Measurements from ENCODE around the gene COL1A2.

COL1A2 gene

DNA sequence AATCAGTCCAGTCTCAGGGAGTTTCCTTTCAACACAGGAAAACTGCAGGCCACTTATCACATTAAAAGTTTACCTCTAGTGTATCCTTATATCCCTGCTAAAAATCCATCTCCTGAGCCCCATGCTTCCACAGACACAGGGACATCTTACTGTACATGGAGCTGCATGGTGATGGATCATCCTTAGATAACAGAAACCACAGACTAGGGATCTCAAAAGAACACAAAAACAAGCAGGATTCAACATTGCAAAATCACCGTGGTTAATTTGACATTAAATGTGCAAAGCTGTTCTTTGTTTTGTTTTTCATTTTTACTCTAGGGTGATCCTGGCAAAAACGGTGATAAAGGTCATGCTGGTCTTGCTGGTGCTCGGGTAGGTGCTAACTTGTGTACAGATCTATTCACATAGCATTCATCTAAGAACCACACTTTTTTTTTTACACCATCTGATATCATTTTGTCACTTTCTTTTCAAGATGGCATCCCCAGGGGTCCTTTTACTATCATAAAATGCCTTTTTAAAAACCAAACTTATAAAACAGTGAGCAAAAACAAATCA lies 18.1 kb downstream of the COL1A2 start:
- Histone ChIP-seq H3K9me3 (replicated peaks; ENCODE audit: low read length) (no peaks in the 10 kb centered on the region), H3K9ac (ENCODE audit: low read depth, low read length) (peak overlapping the region; percentile 16), H3K27me3 (ENCODE audit: control insufficient read depth, insufficient read depth, low read length) (no peaks in the 10 kb centered on the region), H3K4me3 (ENCODE audit: low read length) (no peak overlapping the region), H3K4me1 (ENCODE audit: control insufficient read depth, insufficient read depth, low read length) (peaks cover 85% of the 10 kb centered on the region), H3K36me3 (ENCODE audit: insufficient read depth, low read length) (peaks cover 98% of the 10 kb centered on the region), H3K4me2 (ENCODE audit: low read length) (peak overlapping the region; percentile 17)

GRCh38 chr7:94414481-94414880 lies 19.8 kb downstream of the COL1A2 start:
- Histone ChIP-seq H3K27me3 (ENCODE audit: control insufficient read depth, insufficient read depth, low read length) (no peaks in the 10 kb centered on the region), H3K4me1 (ENCODE audit: control insufficient read depth, insufficient read depth, low read length) (peaks cover 86% of the 10 kb centered on the region), H3K36me3 (ENCODE audit: insufficient read depth, low read length) (peaks cover 98% of the 10 kb centered on the region), H3K4me2 (ENCODE audit: low read length) (peak overlapping the region; percentile 3), H3K9me3 (replicated peaks; ENCODE audit: low read length) (no peaks in the 10 kb centered on the region), H3K4me3 (ENCODE audit: low read length) (no peak overlapping the region), H3K9ac (ENCODE audit: low read depth, low read length) (peak overlapping the region; percentile 20)

DNA sequence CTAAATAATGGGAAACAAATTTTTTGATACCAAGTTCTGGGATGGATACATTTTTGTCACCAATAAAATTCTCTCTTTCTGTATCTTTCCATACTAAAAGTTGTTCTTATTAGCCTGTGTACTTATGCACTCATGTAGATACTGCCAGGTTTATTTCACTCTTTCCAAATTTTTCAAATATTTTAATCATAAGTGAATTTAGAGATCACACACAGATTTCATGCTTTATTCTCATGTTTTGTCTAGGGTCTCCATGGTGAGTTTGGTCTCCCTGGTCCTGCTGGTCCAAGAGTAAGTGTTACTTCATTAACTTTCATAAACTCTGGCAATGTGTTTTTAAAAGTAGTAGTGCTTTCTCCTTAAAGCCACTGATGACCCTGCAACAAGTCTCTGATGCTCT lies 20.3 kb downstream of the COL1A2 start:
- Histone ChIP-seq H3K27me3 (ENCODE audit: control insufficient read depth, insufficient read depth, low read length) (no peaks in the 10 kb centered on the region), H3K9me3 (replicated peaks; ENCODE audit: low read length) (no peaks in the 10 kb centered on the region), H3K4me2 (ENCODE audit: low read length) (peak overlapping the region; percentile 3), H3K9ac (ENCODE audit: low read depth, low read length) (no peak overlapping the region), H3K4me1 (ENCODE audit: control insufficient read depth, insufficient read depth, low read length) (peaks cover 84% of the 10 kb centered on the region), H3K4me3 (ENCODE audit: low read length) (no peak overlapping the region), H3K36me3 (ENCODE audit: insufficient read depth, low read length) (peaks cover 98% of the 10 kb centered on the region)

GRCh38 chr7:94417306-94417705 lies 22.6 kb downstream of the COL1A2 start:
- peaks cover 98% of the 10 kb centered on the region for H3K36me3 ChIP-seq (ENCODE audit: insufficient read depth, low read length)
- H3K27me3 ChIP-seq (ENCODE audit: control insufficient read depth, insufficient read depth, low read length), result no peaks in the 10 kb centered on the region
- H3K4me3 ChIP-seq (ENCODE audit: low read length), result no peak overlapping the region
- H3K9ac ChIP-seq (ENCODE audit: low read depth, low read length), result no peak overlapping the region
- H3K4me1 ChIP-seq (ENCODE audit: control insufficient read depth, insufficient read depth, low read length), result peaks cover 84% of the 10 kb centered on the region
- H3K9me3 ChIP-seq (replicated peaks; ENCODE audit: low read length), result no peaks in the 10 kb centered on the region
- no peak overlapping the region for H3K4me2 ChIP-seq (ENCODE audit: low read length)

- no peak overlapping the region for H3K4me3 ChIP-seq (ENCODE audit: low read length)
- no peak overlapping the region for H3K4me2 ChIP-seq (ENCODE audit: low read length)
- H3K9me3 ChIP-seq (replicated peaks; ENCODE audit: low read length), result no peaks in the 10 kb centered on the region
- no peaks in the 10 kb centered on the region for H3K27me3 ChIP-seq (ENCODE audit: control insufficient read depth, insufficient read depth, low read length)
- no peak overlapping the region for H3K9ac ChIP-seq (ENCODE audit: low read depth, low read length)
- peaks cover 98% of the 10 kb centered on the region for H3K36me3 ChIP-seq (ENCODE audit: insufficient read depth, low read length)
- H3K4me1 ChIP-seq (ENCODE audit: control insufficient read depth, insufficient read depth, low read length), result peaks cover 84% of the 10 kb centered on the region
These were observed 23.2 kb downstream of the COL1A2 start for GRCh38 chr7:94417901-94418300.

GRCh38 chr7:94418851-94419250 lies 24.2 kb downstream of the COL1A2 start:
- Histone ChIP-seq H3K4me1 (ENCODE audit: control insufficient read depth, insufficient read depth, low read length) (peaks cover 84% of the 10 kb centered on the region), H3K9ac (ENCODE audit: low read depth, low read length) (no peak overlapping the region), H3K36me3 (ENCODE audit: insufficient read depth, low read length) (peaks cover 97% of the 10 kb centered on the region)

DNA sequence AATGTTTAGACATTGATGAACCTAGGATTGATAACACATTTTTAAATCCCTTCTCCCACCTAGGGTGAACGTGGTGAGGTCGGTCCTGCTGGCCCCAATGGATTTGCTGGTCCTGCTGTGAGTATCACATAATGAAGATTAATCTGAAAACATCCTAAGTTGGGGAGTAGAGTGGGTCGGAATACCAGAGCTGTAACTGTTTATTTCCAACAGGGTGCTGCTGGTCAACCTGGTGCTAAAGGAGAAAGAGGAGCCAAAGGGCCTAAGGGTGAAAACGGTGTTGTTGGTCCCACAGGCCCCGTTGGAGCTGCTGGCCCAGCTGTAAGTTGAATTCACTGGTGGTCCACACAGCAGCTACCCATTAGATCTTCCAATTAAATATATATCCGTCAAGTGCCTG lies 25.6 kb downstream of the COL1A2 start:
- peaks cover 97% of the 10 kb centered on the region for H3K36me3 ChIP-seq (ENCODE audit: insufficient read depth, low read length)
- H3K27me3 ChIP-seq (ENCODE audit: control insufficient read depth, insufficient read depth, low read length), result no peaks in the 10 kb centered on the region
- H3K4me1 ChIP-seq (ENCODE audit: control insufficient read depth, insufficient read depth, low read length), result peaks cover 81% of the 10 kb centered on the region

More at GRCh38 chr7:94418851-94419250, 24.2 kb downstream of the COL1A2 start:
- Histone ChIP-seq H3K4me3 (ENCODE audit: low read length) (no peak overlapping the region), H3K27me3 (ENCODE audit: control insufficient read depth, insufficient read depth, low read length) (no peaks in the 10 kb centered on the region), H3K9me3 (replicated peaks; ENCODE audit: low read length) (no peaks in the 10 kb centered on the region), H3K4me2 (ENCODE audit: low read length) (no peak overlapping the region)

DNA sequence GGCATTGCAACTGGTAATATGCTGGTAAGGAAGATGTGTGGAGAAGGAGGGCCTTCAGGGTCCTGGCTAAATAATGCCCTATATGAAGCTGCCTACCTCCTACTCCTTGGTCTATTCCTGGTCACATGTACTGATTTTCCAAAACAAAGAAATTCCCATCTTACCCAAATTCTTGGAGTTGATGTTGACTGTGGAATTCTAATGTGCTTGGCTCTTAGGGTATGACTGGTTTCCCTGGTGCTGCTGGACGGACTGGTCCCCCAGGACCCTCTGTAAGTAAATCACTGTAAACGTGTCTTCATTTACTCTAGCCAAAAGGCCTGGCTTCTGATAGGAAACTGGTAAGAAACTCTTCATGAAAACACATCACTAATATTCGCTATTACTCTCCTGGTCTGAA lies 27.0 kb downstream of the COL1A2 start:
- Histone ChIP-seq H3K4me1 (ENCODE audit: control insufficient read depth, insufficient read depth, low read length) (peaks cover 71% of the 10 kb centered on the region), H3K4me3 (ENCODE audit: low read length) (no peak overlapping the region), H3K27me3 (ENCODE audit: control insufficient read depth, insufficient read depth, low read length) (no peaks in the 10 kb centered on the region), H3K36me3 (ENCODE audit: insufficient read depth, low read length) (peaks cover 97% of the 10 kb centered on the region), H3K4me2 (ENCODE audit: low read length) (no peak overlapping the region), H3K9me3 (replicated peaks; ENCODE audit: low read length) (no peaks in the 10 kb centered on the region), H3K9ac (ENCODE audit: low read depth, low read length) (peak overlapping the region; percentile 49)

More for the DNA sequence above, 25.6 kb downstream of the COL1A2 start:
- Histone ChIP-seq H3K4me3 (ENCODE audit: low read length) (no peak overlapping the region), H3K9me3 (replicated peaks; ENCODE audit: low read length) (no peaks in the 10 kb centered on the region), H3K9ac (ENCODE audit: low read depth, low read length) (no peak overlapping the region), H3K4me2 (ENCODE audit: low read length) (no peak overlapping the region)

GRCh38 chr7:94422136-94422535 lies 27.4 kb downstream of the COL1A2 start:
- no peak overlapping the region for H3K4me2 ChIP-seq (ENCODE audit: low read length)
- peak overlapping the region; percentile 49 for H3K9ac ChIP-seq (ENCODE audit: low read depth, low read length)
- H3K4me3 ChIP-seq (ENCODE audit: low read length), result no peak overlapping the region
- peaks cover 67% of the 10 kb centered on the region for H3K4me1 ChIP-seq (ENCODE audit: control insufficient read depth, insufficient read depth, low read length)
- H3K36me3 ChIP-seq (ENCODE audit: insufficient read depth, low read length), result peaks cover 97% of the 10 kb centered on the region
- no peaks in the 10 kb centered on the region for H3K9me3 ChIP-seq (replicated peaks; ENCODE audit: low read length)
- H3K27me3 ChIP-seq (ENCODE audit: control insufficient read depth, insufficient read depth, low read length), result no peaks in the 10 kb centered on the region

DNA sequence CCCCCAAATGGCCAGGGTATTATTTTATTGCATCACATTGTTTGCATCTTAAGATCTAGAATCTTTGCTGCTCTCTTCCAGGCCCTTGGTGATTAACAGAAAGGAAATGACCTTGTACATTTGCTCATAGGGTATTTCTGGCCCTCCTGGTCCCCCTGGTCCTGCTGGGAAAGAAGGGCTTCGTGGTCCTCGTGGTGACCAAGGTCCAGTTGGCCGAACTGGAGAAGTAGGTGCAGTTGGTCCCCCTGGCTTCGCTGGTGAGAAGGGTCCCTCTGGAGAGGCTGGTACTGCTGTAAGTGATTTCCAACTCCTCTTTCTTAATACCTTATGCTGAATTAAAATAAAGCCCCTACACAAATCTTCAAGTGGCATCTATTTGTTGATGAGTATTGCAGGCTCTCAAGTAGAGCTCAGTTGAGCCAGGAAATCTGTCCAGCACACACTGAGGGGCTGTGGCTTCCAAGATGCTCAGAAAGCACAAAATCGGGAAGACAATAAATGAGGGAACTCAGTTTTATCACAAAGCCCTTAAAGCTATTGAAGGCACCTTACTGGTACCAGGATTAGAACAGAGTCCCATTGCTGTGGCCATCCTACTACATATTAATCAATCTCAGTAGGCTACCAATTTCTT lies 28.2 kb downstream of the COL1A2 start:
- Histone ChIP-seq H3K9ac (ENCODE audit: low read depth, low read length) (peak overlapping the region; percentile 49), H3K4me1 (ENCODE audit: control insufficient read depth, insufficient read depth, low read length) (peaks cover 59% of the 10 kb centered on the region), H3K36me3 (ENCODE audit: insufficient read depth, low read length) (peaks cover 97% of the 10 kb centered on the region), H3K4me2 (ENCODE audit: low read length) (no peak overlapping the region), H3K4me3 (ENCODE audit: low read length) (no peak overlapping the region), H3K9me3 (replicated peaks; ENCODE audit: low read length) (no peaks in the 10 kb centered on the region), H3K27me3 (ENCODE audit: control insufficient read depth, insufficient read depth, low read length) (no peaks in the 10 kb centered on the region)

DNA sequence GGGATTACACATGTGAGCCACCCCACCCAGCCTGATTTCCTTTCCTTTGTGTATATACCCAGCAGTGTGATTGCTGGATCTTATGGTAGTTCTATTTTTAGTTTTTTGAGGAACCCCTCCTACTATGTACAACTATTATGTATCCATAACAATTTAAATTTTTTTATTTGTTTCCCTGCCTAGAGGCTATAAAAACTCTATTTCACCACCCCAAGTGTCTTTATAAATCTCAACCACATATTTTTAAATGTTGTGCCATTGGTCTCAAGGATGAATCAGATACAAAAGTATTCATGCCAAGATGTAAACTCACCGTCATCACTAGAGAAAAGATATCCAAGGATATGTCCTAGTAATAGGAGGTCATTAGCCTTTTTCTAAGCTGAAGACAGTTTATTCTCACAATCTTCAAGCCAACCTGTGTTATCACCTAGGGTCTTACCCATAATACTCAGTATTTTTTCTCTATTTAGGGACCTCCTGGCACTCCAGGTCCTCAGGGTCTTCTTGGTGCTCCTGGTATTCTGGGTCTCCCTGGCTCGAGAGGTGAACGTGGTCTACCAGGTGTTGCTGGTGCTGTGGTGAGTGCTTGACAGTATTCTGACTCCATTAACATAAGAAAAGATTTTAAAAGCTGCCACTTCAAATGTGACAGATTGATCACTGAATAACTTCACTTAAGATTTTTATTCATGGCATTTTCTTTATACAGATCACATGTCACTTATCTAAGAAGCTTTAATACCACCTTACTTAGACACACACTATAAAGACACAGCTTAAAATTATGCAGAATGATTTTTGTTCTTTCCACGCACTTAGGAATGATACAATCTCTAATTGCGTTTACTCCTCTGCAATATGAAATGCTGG lies 29.4 kb downstream of the COL1A2 start:
- H3K9me3 ChIP-seq (replicated peaks; ENCODE audit: low read length), result no peaks in the 10 kb centered on the region
- peaks cover 53% of the 10 kb centered on the region for H3K4me1 ChIP-seq (ENCODE audit: control insufficient read depth, insufficient read depth, low read length)
- H3K9ac ChIP-seq (ENCODE audit: low read depth, low read length), result peak overlapping the region; percentile 71
- peaks cover 97% of the 10 kb centered on the region for H3K36me3 ChIP-seq (ENCODE audit: insufficient read depth, low read length)
- H3K4me2 ChIP-seq (ENCODE audit: low read length), result peak overlapping the region; percentile 50
- H3K27me3 ChIP-seq (ENCODE audit: control insufficient read depth, insufficient read depth, low read length), result no peaks in the 10 kb centered on the region
- no peak overlapping the region for H3K4me3 ChIP-seq (ENCODE audit: low read length)
